Fibroblast of pulmonary artery (primary cell): ENCODE results near the gene TTC39A.

Source experiments
- DNase-seq: peaks from one replicate; pipeline ENCODE4 v3.0.0-alpha.2; 2010; ENCODE audit warnings: low read depth
- H3K4me3 ChIP-seq: replicated peaks from 2 replicates; pipeline ENCODE4 v1.5.1; 2011; ENCODE audit warnings: low read depth, mild to moderate bottlenecking, control low read depth, low read length, moderate library complexity
- CTCF ChIP-seq: IDR thresholded peaks from 2 replicates; pipeline ENCODE4 v1.5.1; 2011; ENCODE audit warnings: mild to moderate bottlenecking, control low read depth, low read length, inconsistent platforms; ENCODE audit errors: missing control alignments

The TTC39A gene

GRCh38 chr1:51237351-51238033 is 92.9 kb downstream of the TTC39A start:
- H3K4me3 ChIP-seq, result peak overlapping the region; percentile 83
- TF ChIP-seq CTCF, result no peak
- DNase-seq, result no peak
